WTC11 (cell line): ENCODE results near the gene SEC61A2.
A peak's percentile ranks its signal among the peaks of the same experiment; 100 is the strongest.

Experiments
- ATF1 ChIP-seq: sonication (generic); formaldehyde crosslinking; IDR thresholded peaks from 2 replicates; pipeline ENCODE4 v1.8.1; 2023; ENCODE audit warnings: mild to moderate bottlenecking, moderate library complexity, missing genetic modification reagents
- ELF4 ChIP-seq: sonication (generic); formaldehyde crosslinking; IDR thresholded peaks from 2 replicates; pipeline ENCODE4 v1.8.1; 2022; ENCODE audit warnings: low read depth, mild to moderate bottlenecking, moderate library complexity, missing genetic modification reagents
- EMX1 ChIP-seq: fragments of 250-450 bp; sonication (Bioruptor Pico); IDR thresholded peaks from 2 replicates; pipeline ENCODE4 v1.8.0; 2021; ENCODE audit warnings: mild to moderate bottlenecking
- ESRRA ChIP-seq: sonication (generic); formaldehyde crosslinking; IDR thresholded peaks from 2 replicates; pipeline ENCODE4 v1.8.1; 2022; ENCODE audit warnings: mild to moderate bottlenecking, missing genetic modification reagents, borderline replicate concordance
- KAT7 ChIP-seq: sonication (generic); formaldehyde crosslinking; IDR thresholded peaks from 2 replicates; pipeline ENCODE4 v1.8.1; 2023; ENCODE audit warnings: missing genetic modification reagents, mild to moderate bottlenecking, borderline replicate concordance
- NR3C1 ChIP-seq: sonication (generic); formaldehyde crosslinking; conservative IDR thresholded peaks from 2 replicates; pipeline ENCODE4 v1.8.1; 2023; ENCODE audit warnings: low read depth, mild to moderate bottlenecking, missing genetic modification reagents
- TP53 ChIP-seq: sonication (generic); formaldehyde crosslinking; IDR thresholded peaks from 2 replicates; pipeline ENCODE4 v1.8.1; 2023; ENCODE audit warnings: mild to moderate bottlenecking, missing genetic modification reagents
- USF2 ChIP-seq: sonication (generic); formaldehyde crosslinking; IDR thresholded peaks from 2 replicates; pipeline ENCODE4 v1.8.1; 2023; ENCODE audit warnings: mild to moderate bottlenecking, missing genetic modification reagents, moderate library complexity
- ZMAT4 ChIP-seq: fragments of 250-450 bp; sonication (Bioruptor Pico); IDR thresholded peaks from 2 replicates; pipeline ENCODE4 v1.9.0; 2021; ENCODE audit warnings: mild to moderate bottlenecking
- ZNF396 ChIP-seq: fragments of 250-450 bp; sonication (Bioruptor Pico); IDR thresholded peaks from 2 replicates; pipeline ENCODE4 v1.8.0; 2021; ENCODE audit warnings: mild to moderate bottlenecking, moderate library complexity, borderline replicate concordance
- TF ChIP-seq, protein P1 (sequence below): fragments of 200-600 bp; IDR thresholded peaks from 2 replicates; pipeline ENCODE4 v1.8.0; 2022; ENCODE audit warnings: antibody characterized with exemption
- TF ChIP-seq, protein P2 (sequence below): sonication (generic); formaldehyde crosslinking; IDR thresholded peaks from 2 replicates; pipeline ENCODE4 v1.8.0; 2022; ENCODE audit warnings: mild to moderate bottlenecking, missing genetic modification reagents
- TF ChIP-seq, protein P3 (sequence below): sonication (generic); formaldehyde crosslinking; IDR thresholded peaks from 2 replicates; pipeline ENCODE4 v1.8.1; 2023; ENCODE audit warnings: mild to moderate bottlenecking, missing genetic modification reagents
- TF ChIP-seq, protein P4 (sequence below): sonication (generic); formaldehyde crosslinking; IDR thresholded peaks from 2 replicates; pipeline ENCODE4 v1.8.1; 2023; ENCODE audit warnings: mild to moderate bottlenecking, missing genetic modification reagents

DNA sequence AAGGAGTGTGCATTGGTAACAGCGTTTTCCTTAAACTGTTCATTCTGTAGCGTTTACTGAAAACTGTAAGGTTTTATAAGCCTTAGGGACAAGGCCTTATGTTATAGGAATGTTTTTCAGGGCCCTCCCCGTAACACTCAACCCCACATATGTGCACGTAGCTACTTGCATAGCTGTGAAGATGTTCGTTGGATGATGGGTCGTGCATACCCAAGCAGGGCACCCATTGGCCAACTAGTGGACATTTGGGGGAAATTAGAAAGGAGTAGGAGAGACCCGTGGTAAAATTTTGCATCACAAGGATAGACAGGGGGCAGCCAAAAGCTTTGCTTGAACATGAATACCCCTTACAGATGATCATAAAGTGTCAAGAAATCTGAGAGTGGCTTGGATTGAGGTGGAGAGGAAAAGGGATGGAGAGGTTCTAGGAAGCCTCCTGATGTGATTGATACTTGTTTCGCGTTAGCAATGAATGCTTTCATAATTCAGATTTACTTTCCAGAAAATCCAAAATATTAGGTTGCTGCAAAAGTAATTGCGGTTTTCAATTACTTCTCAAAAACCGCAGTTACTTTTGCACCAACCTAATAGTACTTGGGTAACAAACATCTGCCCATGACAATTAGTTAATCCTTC is 878 bp downstream of the SEC61A2 start:
- TF ChIP-seq ELF4 (CRISPR knock-in tag) = no peak
- TF ChIP-seq, protein P1, sequence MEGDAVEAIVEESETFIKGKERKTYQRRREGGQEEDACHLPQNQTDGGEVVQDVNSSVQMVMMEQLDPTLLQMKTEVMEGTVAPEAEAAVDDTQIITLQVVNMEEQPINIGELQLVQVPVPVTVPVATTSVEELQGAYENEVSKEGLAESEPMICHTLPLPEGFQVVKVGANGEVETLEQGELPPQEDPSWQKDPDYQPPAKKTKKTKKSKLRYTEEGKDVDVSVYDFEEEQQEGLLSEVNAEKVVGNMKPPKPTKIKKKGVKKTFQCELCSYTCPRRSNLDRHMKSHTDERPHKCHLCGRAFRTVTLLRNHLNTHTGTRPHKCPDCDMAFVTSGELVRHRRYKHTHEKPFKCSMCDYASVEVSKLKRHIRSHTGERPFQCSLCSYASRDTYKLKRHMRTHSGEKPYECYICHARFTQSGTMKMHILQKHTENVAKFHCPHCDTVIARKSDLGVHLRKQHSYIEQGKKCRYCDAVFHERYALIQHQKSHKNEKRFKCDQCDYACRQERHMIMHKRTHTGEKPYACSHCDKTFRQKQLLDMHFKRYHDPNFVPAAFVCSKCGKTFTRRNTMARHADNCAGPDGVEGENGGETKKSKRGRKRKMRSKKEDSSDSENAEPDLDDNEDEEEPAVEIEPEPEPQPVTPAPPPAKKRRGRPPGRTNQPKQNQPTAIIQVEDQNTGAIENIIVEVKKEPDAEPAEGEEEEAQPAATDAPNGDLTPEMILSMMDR = peak; percentile 13; the same call in 1 of the 2 replicates
- no peak for TF ChIP-seq NR3C1 (CRISPR knock-in tag)
- TF ChIP-seq USF2 (CRISPR knock-in tag) = no peak
- TF ChIP-seq, protein P2, sequence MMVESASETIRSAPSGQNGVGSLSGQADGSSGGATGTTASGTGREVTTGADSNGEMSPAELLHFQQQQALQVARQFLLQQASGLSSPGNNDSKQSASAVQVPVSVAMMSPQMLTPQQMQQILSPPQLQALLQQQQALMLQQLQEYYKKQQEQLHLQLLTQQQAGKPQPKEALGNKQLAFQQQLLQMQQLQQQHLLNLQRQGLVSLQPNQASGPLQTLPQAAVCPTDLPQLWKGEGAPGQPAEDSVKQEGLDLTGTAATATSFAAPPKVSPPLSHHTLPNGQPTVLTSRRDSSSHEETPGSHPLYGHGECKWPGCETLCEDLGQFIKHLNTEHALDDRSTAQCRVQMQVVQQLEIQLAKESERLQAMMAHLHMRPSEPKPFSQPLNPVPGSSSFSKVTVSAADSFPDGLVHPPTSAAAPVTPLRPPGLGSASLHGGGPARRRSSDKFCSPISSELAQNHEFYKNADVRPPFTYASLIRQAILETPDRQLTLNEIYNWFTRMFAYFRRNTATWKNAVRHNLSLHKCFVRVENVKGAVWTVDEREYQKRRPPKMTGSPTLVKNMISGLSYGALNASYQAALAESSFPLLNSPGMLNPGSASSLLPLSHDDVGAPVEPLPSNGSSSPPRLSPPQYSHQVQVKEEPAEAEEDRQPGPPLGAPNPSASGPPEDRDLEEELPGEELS = no peak
- TF ChIP-seq ZMAT4 = no peak
- TF ChIP-seq KAT7 (CRISPR knock-in tag) = no peak
- TF ChIP-seq EMX1 (CRISPR knock-in tag) = no peak
- TF ChIP-seq, protein P3, sequence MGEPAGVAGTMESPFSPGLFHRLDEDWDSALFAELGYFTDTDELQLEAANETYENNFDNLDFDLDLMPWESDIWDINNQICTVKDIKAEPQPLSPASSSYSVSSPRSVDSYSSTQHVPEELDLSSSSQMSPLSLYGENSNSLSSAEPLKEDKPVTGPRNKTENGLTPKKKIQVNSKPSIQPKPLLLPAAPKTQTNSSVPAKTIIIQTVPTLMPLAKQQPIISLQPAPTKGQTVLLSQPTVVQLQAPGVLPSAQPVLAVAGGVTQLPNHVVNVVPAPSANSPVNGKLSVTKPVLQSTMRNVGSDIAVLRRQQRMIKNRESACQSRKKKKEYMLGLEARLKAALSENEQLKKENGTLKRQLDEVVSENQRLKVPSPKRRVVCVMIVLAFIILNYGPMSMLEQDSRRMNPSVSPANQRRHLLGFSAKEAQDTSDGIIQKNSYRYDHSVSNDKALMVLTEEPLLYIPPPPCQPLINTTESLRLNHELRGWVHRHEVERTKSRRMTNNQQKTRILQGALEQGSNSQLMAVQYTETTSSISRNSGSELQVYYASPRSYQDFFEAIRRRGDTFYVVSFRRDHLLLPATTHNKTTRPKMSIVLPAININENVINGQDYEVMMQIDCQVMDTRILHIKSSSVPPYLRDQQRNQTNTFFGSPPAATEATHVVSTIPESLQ (CRISPR knock-in tag) = no peak
- TF ChIP-seq ZNF396 (CRISPR knock-in tag) = no peak
- TF ChIP-seq, protein P4, sequence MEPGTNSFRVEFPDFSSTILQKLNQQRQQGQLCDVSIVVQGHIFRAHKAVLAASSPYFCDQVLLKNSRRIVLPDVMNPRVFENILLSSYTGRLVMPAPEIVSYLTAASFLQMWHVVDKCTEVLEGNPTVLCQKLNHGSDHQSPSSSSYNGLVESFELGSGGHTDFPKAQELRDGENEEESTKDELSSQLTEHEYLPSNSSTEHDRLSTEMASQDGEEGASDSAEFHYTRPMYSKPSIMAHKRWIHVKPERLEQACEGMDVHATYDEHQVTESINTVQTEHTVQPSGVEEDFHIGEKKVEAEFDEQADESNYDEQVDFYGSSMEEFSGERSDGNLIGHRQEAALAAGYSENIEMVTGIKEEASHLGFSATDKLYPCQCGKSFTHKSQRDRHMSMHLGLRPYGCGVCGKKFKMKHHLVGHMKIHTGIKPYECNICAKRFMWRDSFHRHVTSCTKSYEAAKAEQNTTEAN (CRISPR knock-in tag) = no peak
- no peak for TF ChIP-seq TP53 (CRISPR knock-in tag)
- no peak for TF ChIP-seq ESRRA (CRISPR knock-in tag)
- TF ChIP-seq ATF1 (CRISPR knock-in tag) = no peak
